K562 (cell line): ENCODE data around the gene CRYZL1. TPM values are rescaled to one million over a fixed set of nuclear protein-coding genes. Genes with fewer than 3 reads are reported as not detected.
A peak's percentile ranks its signal among the peaks of the same experiment; 100 is the strongest.

ENCODE experiments used
- BRD4 ChIP-seq: fragments of 200-600 bp; sonication (generic); IDR thresholded peaks from 2 replicates; pipeline ENCODE4 v1.6.1; 2017; ENCODE audit warnings: inconsistent platforms
- E2F8 ChIP-seq: fragments of 450-650 bp; IDR thresholded peaks from 2 replicates; pipeline ENCODE4 v1.7.1; 2018; ENCODE audit warnings: mild to moderate bottlenecking, low read depth; ENCODE audit not compliant: partially characterized antibody
- ELF1 ChIP-seq: fragments of 200-800 bp; sonication (Bioruptor generic); IDR thresholded peaks from 2 replicates; pipeline ENCODE4 v1.6.1; 2016; ENCODE audit warnings: missing genetic modification characterization, missing compliant biosample characterization
- GTF2E2 ChIP-seq: fragments of 200-800 bp; sonication (Bioruptor generic); IDR thresholded peaks from 2 replicates; pipeline ENCODE4 v1.6.1; 2016; ENCODE audit warnings: missing genetic modification characterization, missing compliant biosample characterization
- HDAC3 ChIP-seq: fragments of 450-650 bp; IDR thresholded peaks from 2 replicates; pipeline ENCODE4 v1.6.1; 2018; ENCODE audit warnings: borderline replicate concordance, mild to moderate bottlenecking, moderate library complexity; ENCODE audit not compliant: partially characterized antibody
- HIVEP1 ChIP-seq: fragments of 250-450 bp; sonication (Bioruptor Pico); IDR thresholded peaks from 2 replicates; pipeline ENCODE4 v1.4.0; 2020; ENCODE audit warnings: mild to moderate bottlenecking
- KHSRP ChIP-seq: fragments of 450-650 bp; IDR thresholded peaks from 2 replicates; pipeline ENCODE4 v1.6.1; 2017
- KLF16 ChIP-seq: IDR thresholded peaks from 2 replicates; pipeline ENCODE4 v1.6.1; 2016; ENCODE audit warnings: antibody characterized with exemption
- PHTF2 ChIP-seq: fragments of 250-450 bp; sonication (Bioruptor Pico); IDR thresholded peaks from 2 replicates; pipeline ENCODE4 v1.5.0; 2021; ENCODE audit warnings: mild to moderate bottlenecking
- RREB1 ChIP-seq: fragments of 250-450 bp; sonication (Bioruptor Pico); IDR thresholded peaks from 2 replicates; pipeline ENCODE4 v1.4.0; 2020
- SMARCA4 ChIP-seq: fragments of 450-650 bp; IDR thresholded peaks from 2 replicates; pipeline ENCODE4 v1.6.1; 2016
- SNIP1 ChIP-seq: fragments of 450-650 bp; IDR thresholded peaks from 2 replicates; pipeline ENCODE4 v1.7.1; 2017; ENCODE audit warnings: low read depth, mild to moderate bottlenecking
- TEAD2 ChIP-seq: fragments of 450-650 bp; IDR thresholded peaks from 2 replicates; pipeline ENCODE4 v1.6.1; 2016; ENCODE audit warnings: missing genetic modification characterization, control low read depth, missing compliant biosample characterization
- TRIM28 ChIP-seq: fragments of 450-650 bp; IDR thresholded peaks from 2 replicates; pipeline ENCODE4 v1.6.1; 2017
- ZKSCAN8 ChIP-seq: fragments of 200-800 bp; sonication (Bioruptor generic); IDR thresholded peaks from 2 replicates; pipeline ENCODE4 v1.6.1; 2016; ENCODE audit warnings: missing genetic modification characterization, missing compliant biosample characterization
- ZNF212 ChIP-seq: fragments of 450-650 bp; formaldehyde crosslinking; IDR thresholded peaks from 2 replicates; pipeline ENCODE4 v1.4.0; 2020; ENCODE audit warnings: mild to moderate bottlenecking
- ZNF239 ChIP-seq: fragments of 250-450 bp; sonication (Bioruptor Pico); IDR thresholded peaks from 2 replicates; pipeline ENCODE4 v1.4.0; 2020; ENCODE audit warnings: mild to moderate bottlenecking
- ZNF740 ChIP-seq, 3 experiments: fragments of 200-800 bp in 1 of 3; sonication (Bioruptor generic) in 1 of 3; sonication (generic) in 1 of 3; formaldehyde crosslinking in 1 of 3; IDR thresholded peaks; 2 replicates each; pipeline versions ENCODE4 v1.6.1 to v1.8.0; 2016 to 2022; ENCODE audit warnings: mild to moderate bottlenecking in 2 of 3, missing compliant biosample characterization in 2 of 3, missing genetic modification characterization in 2 of 3, missing genetic modification reagents in 1 of 3
- polyA plus RNA-seq, 8 experiments: library from polyadenylated mRNA; depleted of rRNA in 4 of 8; stranded (reverse) in 5 of 8; unstranded in 3 of 8; fragments of >200 nt; fragmentation: Nextera tagmentation in 2 of 8; fragmentation: Illumina TruSeq in 1 of 8; extraction: Ambion mirVana in 2 of 8; extraction: Trizol in 1 of 8; gene quantifications; 2 replicates each; pipeline versions ENCODE4 v1.2.1 to v1.2.3, GENCODE V29; 2011 to 2014; ENCODE audit warnings: inconsistent platforms in 1 of 8, missing spikeins in 1 of 8
- total RNA-seq, 7 experiments: library from RNA; depleted of rRNA in 6 of 7; stranded (reverse); fragments of >200 nt in 6 of 7; fragmentation: Illumina TruSeq in 2 of 7; extraction: Trizol in 2 of 7; gene quantifications; 2 replicates each; pipeline versions ENCODE4 v1.2.1 to v1.2.3, GENCODE V29; 2011 to 2021; ENCODE audit warnings: low replicate concordance in 1 of 7

CRYZL1 gene
- total and polyA plus RNA-seq, 9 of the 15 experiments (the other 6 are each of a cell fraction or from before 2014, with no cell fraction given): 19.9 to 98.2 (median 39.2) TPM

- TF ChIP-seq ZNF212 (CRISPR knock-in tag) (no peak), ZNF239 (CRISPR knock-in tag) (no peak), TRIM28 (no peak), HIVEP1 (CRISPR knock-in tag) (no peak), PHTF2 (CRISPR knock-in tag) (no peak), SNIP1 (no peak), SMARCA4 (peak; percentile 56; the same call in 1 of the 2 replicates), E2F8 (peak; percentile 44), HDAC3 (peak; percentile 32), BRD4 (no peak; the same call in 1 of the 2 replicates), KHSRP (no peak), KLF16 (no peak), ELF1 (no peak), TEAD2 (tag) (no peak), ZKSCAN8 (peak; percentile 51; the same call in 1 of the 2 replicates), GTF2E2 (no peak), ZNF740 (CRISPR knock-in tag; IDR thresholded peaks at IDR 0.05) (no peak), ZNF740 (tag; IDR thresholded peaks at IDR 0.05) (peak in 1 of 2 experiments; percentile 75; a peak in 2 of 4 replicates), RREB1 (CRISPR knock-in tag) (no peak)
These were observed 97.9 kb downstream of the CRYZL1 start (continued) for GRCh38 chr21:33543505-33544129.
